GM23248 (cell line): Measurements from ENCODE around the gene PFKFB1.

ENCODE experiments used
- EZH2 ChIP-seq: fragments of 200-600 bp; sonication (generic); IDR thresholded peaks from 2 replicates; pipeline ENCODE4 v1.6.1; 2018; ENCODE audit warnings: antibody characterized with exemption, mild to moderate bottlenecking; ENCODE audit not compliant: insufficient read depth, poor library complexity, severe bottlenecking
- EZH2phosphoT487 ChIP-seq: fragments of 200-600 bp; sonication (generic); IDR thresholded peaks from 2 replicates; pipeline ENCODE4 v1.6.1; 2018; ENCODE audit warnings: antibody characterized with exemption, moderate library complexity, mild to moderate bottlenecking, low read depth; ENCODE audit not compliant: insufficient read depth

DNA sequence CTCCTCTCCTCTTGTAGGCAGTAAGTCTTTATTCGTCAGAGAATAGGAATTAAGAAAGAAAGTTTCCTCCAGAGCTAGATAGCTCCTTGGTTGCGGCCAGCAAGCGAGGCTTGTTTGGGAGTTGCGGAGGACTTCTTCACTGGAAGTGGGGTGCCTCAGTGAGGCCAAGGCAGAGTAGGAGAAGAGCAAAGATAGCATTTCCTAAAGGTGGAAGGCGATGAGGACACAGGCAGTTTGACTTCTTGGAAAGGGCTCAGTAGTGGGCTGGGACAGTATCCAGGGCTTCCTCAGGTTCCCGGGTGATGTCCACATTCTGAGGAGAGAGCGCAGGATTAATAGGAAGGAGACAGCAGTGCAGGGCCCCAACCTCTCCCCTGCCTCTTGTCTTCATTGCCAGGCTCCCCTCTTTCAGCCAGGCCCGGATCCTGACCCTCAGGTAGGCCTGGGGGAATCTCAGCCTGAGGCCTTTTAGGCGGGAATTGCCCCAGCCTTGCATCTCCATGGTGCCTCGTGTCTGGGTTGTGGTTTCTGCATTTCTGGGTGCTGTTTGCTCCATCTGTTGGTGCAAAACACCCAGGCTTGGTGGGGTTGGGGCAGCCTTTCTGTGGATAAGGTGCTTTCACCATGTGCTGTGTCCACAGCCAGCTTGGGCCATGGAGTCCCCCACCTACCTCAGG lies 60.7 kb downstream of the PFKFB1 start:
- no peak for TF ChIP-seq EZH2
- TF ChIP-seq EZH2phosphoT487, result no peak
